Measurements from ENCODE around the gene JARID2.

The JARID2 gene

DNA sequence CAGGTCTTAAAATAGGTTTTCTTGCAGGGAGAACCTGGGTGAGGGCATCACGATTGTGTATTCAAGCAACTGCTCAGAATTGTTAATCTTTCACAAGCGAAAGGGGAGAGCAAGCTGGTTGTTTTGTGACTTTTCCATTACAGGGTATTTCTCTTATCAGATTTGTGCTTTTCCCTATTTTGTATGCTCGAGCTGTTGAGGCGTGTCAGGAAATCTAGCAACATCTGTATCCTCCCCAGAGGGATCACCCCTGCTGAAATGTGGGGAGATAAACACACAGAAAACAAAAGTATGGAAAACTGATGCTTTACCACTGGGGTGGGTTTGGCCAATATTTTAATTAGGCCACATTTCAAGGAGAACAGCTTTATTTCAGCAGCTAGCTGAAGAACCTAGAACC lies 230.0 kb downstream of the JARID2 start:
- DNase-seq = no peak

DNA sequence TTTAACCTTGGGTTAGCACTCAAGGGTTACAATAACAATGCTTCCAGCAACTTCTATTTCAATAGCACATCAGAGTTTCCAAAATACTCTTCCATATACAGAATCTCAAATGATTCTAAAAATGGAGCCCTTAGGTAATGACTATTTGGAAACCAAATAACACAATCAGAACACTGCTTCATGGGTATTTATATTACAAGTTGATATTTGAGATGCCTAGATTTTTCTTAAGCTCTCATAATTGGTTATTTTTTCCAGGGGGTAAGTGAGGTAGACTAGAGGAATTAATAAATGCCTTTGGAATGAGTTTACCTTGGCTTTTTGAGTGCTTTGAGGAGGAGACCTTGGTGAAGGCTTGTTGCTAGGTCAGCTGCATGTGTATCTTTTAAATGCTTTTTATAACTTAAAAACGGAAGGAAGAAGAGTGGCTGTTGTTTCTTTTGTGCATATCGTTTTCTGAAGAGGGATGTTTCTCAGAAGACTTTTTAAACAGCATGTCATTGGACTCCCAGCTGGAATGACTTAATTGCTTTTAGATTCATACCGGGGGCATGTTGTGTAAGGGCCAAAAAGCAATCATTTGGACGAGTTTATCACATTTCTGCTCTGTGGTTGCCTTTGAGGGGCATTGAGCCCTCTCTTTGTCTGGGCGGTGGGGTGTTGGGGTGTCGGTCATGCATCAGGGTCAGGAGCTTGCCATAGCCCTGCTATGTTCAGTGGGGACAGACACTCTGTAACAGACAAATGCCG lies 230.9 kb downstream of the JARID2 start:
- DNase-seq = no peak

DNA sequence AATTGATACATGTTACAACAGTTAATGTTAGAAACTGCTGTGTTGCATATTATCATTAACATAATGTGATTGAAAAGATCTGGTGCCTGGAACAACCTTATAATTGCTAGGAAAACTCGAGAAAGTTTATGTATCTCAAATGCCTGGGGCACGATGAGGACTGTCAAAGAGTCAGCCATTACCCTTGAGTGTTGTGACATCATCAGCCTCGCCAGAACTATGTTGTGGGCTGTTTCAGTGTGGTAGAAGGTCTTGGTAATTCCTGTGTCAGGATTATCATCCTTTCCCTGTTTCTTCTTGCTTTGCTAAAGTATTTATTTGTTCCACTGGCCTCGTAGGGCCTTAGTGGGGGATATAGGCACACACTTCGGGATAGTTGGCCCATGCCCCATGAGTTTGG lies 231.9 kb downstream of the JARID2 start:
- no peak for DNase-seq

GRCh38 chr6:15479761-15480160 lies 233.9 kb downstream of the JARID2 start:
- no peak for DNase-seq

- no peak for DNase-seq
Observed at GRCh38 chr6:15480525-15480924, 234.7 kb downstream of the JARID2 start.

DNA sequence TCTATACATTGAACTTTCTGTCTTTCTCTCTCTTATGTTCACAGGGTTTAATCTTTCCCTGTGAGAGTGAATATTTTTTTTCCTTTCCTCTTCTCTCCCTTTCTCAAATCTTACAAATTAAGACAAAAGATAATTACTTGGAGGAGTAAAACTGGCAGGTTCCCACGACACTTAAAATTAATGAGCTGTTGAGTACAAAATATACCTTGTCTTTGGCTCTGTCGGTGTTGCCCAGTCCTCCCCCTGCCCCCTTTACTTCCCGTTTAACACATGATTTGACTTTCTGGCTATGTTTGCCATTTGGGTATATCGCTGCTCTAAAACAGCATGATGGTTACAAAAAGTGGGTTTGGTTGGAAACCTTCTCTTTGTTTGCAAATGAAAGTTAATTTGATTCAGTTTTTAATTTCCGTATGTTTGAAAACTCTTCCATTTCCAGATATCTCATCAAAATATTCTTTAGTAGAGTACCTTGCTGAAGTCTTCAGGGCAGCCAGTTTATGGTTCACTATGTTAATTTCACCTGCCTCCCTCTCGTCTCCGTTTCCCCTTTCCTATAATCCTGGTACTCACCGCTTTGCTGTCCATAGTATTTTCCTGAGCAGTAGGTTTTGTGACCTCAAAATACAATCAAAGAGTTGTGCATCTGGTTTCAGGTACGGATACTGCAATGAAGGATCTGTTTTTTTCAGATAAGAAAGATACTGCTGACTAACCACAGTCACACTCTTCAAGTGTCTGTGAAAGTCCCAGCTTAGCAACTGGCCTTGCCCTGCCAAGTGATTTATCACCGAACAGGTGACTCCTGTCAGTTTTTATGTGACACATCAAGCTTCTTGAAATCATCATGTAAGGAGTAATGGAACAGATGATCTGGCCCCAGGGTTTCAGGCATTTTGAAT lies 235.8 kb downstream of the JARID2 start:
- DNase-seq = no peak

GRCh38 chr6:15483060-15483459 lies 237.2 kb downstream of the JARID2 start:
- DNase-seq = no peak

GRCh38 chr6:15484140-15484539 lies 238.3 kb downstream of the JARID2 start:
- DNase-seq = no peak

- DNase-seq = no peak
Observed at GRCh38 chr6:15484821-15485220, 239.0 kb downstream of the JARID2 start.

DNA sequence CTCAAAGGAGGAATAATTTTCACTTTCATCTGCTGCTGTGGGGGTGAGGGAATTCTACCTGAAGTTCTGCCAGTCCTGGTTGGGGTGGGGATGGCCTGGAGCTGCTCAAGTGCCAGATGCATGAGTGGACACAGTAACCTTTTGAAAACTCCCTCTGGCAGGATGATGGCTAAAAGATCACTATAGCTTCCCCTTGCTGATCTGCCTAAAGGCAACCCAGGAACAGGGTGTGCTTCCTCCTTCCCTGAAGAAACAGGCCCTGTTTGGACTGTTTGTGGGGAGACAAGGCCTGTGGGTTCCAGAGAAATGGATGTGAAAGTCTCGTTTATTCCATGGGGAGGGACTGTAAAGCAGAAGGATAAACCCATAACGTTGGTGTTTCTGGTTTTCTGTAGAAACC lies 240.1 kb downstream of the JARID2 start:
- no peak for DNase-seq

- DNase-seq = no peak
Observed at GRCh38 chr6:15487262-15487661, 241.4 kb downstream of the JARID2 start.

DNA sequence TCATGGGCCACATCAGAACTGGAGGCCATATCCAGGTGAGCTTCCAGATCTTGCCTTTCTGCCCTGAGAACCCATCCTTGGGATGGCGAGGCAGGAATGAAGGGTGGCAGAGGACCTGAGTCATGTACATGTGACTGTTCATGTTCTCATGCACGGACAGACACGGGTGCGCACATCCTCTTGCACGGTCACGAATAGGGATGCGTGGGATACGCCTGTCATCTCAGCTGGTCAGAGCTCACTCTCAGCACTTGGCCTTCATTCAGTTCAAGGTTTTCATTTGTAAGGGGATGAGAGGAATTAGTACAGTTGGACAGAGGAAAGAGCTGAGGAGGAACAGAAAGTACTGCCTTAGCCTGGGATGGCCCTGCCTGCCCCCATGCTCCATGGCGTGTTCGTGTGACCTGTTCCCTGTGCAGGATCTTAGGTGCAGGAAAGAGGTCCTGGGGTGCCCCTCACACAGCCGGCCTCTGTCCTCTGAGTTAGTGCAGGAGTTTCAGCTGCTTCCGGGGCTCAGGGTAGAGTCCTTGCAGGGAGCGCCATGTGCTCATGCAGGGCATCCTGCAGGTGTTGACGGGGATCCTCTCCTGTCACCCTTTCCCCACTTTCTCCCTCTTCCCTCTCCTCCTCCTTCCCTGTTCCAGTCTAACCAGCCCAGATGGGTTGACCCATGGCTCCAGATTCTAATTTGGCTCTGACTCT lies 243.5 kb downstream of the JARID2 start:
- DNase-seq = no peak

DNA sequence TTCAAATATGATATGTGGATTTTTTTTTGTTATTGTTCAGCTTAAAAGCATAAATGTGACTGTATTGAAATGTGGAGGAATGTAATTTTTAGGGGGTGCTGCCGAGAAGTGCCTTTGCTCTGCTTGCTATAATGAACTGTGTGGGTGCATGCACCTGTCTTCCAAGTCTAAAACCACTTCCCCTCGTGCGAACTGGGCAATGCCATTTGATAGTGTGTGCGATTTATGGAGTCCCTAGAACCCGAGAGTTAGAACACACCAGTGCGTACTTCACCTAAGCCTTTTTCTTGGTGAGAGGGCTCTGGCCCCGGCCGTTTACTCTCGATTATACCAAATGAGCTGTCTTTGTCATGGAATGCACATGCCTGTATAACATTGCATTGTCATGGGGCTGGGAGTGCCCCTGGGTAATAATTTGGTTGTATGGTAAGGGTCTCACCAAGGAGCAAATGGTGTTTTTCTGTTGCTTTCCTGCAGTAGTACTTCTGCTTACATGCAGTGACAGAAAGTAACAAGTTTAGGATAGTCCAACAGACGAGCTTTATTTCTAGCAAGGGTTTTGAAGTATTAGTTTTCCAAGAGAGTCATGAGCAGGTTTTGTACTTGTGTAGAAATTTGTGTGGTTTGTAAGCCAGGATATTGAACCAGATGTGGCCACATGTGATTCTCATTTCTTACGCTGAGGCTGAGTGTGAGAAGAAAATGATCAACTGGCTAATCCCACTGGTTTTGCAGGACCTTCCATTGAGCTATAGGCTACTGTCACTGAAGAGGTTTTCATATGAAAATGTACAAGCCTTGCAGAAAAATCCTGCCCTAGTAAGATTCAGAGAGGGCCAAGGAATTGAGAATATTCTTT lies 244.6 kb downstream of the JARID2 start:
- DNase-seq = no peak

DNA sequence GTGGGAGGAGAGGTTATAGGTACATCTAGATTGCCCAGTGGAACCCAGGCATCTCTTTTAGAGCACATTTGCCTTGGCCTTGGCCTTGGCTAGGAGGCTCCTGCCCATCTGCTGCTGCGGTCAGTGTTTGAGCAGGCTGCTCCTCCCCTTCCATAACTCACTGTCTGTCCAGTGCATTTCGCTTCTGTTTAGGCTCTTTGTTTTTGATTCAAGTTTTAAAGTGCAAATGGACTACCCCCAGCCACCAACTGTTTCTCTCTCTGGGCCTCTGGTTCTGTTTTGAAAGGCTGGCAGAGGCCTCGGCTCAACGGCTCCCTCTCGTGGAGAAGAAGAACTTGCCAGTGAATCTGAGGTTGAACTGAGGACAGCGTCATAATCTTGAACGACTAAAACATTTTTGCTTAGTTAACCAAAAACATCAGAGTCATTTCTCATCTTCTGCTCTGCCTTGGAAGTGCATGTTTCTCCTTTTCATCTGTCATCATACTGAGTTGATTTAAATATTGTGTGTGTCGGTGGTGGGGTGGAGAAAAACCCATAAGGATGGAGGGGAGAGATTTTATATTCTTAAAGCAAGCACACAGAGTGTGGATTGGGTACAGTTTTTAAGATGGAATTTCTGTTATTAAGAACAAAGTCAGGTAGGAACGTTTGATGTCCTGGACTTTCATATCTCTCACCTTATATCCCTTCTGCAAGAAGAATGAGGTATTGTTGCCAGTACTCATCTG lies 245.6 kb downstream of the JARID2 start:
- DNase-seq = peak; percentile 50

GRCh38 chr6:15491986-15492269 lies 246.1 kb downstream of the JARID2 start:
- DNase-seq = no peak

- DNase-seq = no peak
Observed at GRCh38 chr6:15493437-15494168, 247.7 kb downstream of the JARID2 start.

GRCh38 chr6:15495375-15495901 lies 249.6 kb downstream of the JARID2 start:
- no peak for DNase-seq

GRCh38 chr6:15496345-15497131 lies 250.7 kb downstream of the JARID2 start:
- DNase-seq = no peak

- no peak for DNase-seq
Observed at GRCh38 chr6:15498640-15499039, 252.8 kb downstream of the JARID2 start.

- no peak for DNase-seq
Observed at GRCh38 chr6:15499125-15499524, 253.3 kb downstream of the JARID2 start.
